ENCODE data around the gene ATP8B1. TPM values are rescaled to one million over a fixed set of nuclear protein-coding genes. Genes with fewer than 3 reads are reported as not detected.

ATP8B1 gene
- total RNA-seq, 4 donors from 2014 or later, result 17.4 to 26.2 (median 23.4) TPM

- Histone ChIP-seq H3K4me3 (peak overlapping the region; percentile 84 to 94), H3K27me3 (no peaks in the 10 kb centered on the region), H3K36me3 (peaks cover 0 to 36% of the 10 kb centered on the region in 2 donors), H3K4me1 (peaks cover 0 to 26% (median 4%) of the 10 kb centered on the region in 3 donors), H3K27ac (peak overlapping the region; percentile 92 to 96 (median 94)), H3K9me3 (no peaks in the 10 kb centered on the region)
- 5% methylated on average over 3 of the region's 20 CpGs; no CpG with 5 or more reads in 1 of the 2 donors for WGBS, 2 donors (ENCODE audit: low coverage in 1 of 2)
- TF ChIP-seq CTCF (IDR thresholded peaks at IDR 0.05) (no peak), POLR2A (IDR thresholded peaks at IDR 0.05) (no peak), POLR2AphosphoS5 (IDR thresholded peaks at IDR 0.05) (no peak), EP300 (IDR thresholded peaks at IDR 0.05) (no peak)
- ATAC-seq, result peak; percentile 19
These were observed 181.9 kb downstream of the ATP8B1 start for GRCh38 chr18:57621246-57621604.

- no peak for ATAC-seq
- WGBS, 2 donors (ENCODE audit: low coverage in 1 of 2), result 80 to 89% methylated on average over 1 to 3 of the region's 3 CpGs
- H3K4me3 ChIP-seq, result no peak overlapping the region
These were observed 183.2 kb downstream of the ATP8B1 start for GRCh38 chr18:57619876-57620275.

GRCh38 chr18:57618910-57619309 is 184.2 kb downstream of the ATP8B1 start:
- H3K36me3 ChIP-seq, result peaks cover 0 to 58% of the 10 kb centered on the region in 2 donors
- no peaks in the 10 kb centered on the region for H3K27me3 ChIP-seq
- no peak overlapping the region for H3K27ac ChIP-seq
- H3K9me3 ChIP-seq, result no peaks in the 10 kb centered on the region
- no peak for ATAC-seq
- 66 to 78% methylated on average over 3 of the region's 3 CpGs for WGBS, 2 donors (ENCODE audit: low coverage in 1 of 2)
- no peak overlapping the region for H3K4me3 ChIP-seq
- peaks cover 0 to 26% (median 4%) of the 10 kb centered on the region in 3 donors for H3K4me1 ChIP-seq
- TF ChIP-seq EP300 (IDR thresholded peaks at IDR 0.05) (no peak), CTCF (IDR thresholded peaks at IDR 0.05) (no peak), POLR2A (IDR thresholded peaks at IDR 0.05) (no peak), POLR2AphosphoS5 (IDR thresholded peaks at IDR 0.05) (no peak)

More at GRCh38 chr18:57619876-57620275, 183.2 kb downstream of the ATP8B1 start:
- no peaks in the 10 kb centered on the region for H3K9me3 ChIP-seq
- no peaks in the 10 kb centered on the region for H3K27me3 ChIP-seq
- no peak overlapping the region for H3K27ac ChIP-seq
- peaks cover 0 to 26% (median 4%) of the 10 kb centered on the region in 3 donors for H3K4me1 ChIP-seq
- peaks cover 0 to 49% of the 10 kb centered on the region in 2 donors for H3K36me3 ChIP-seq
- TF ChIP-seq EP300 (IDR thresholded peaks at IDR 0.05), result no peak
- no peak for TF ChIP-seq CTCF (IDR thresholded peaks at IDR 0.05)
- no peak for TF ChIP-seq POLR2AphosphoS5 (IDR thresholded peaks at IDR 0.05)
- TF ChIP-seq POLR2A (IDR thresholded peaks at IDR 0.05), result no peak

- no peaks in the 10 kb centered on the region for H3K4me1 ChIP-seq
These were observed 199.2 kb downstream of the ATP8B1 start for GRCh38 chr18:57603871-57604270.

More at GRCh38 chr18:57603871-57604270, 199.2 kb downstream of the ATP8B1 start:
- TF ChIP-seq POLR2A (IDR thresholded peaks at IDR 0.05) (no peak), EP300 (IDR thresholded peaks at IDR 0.05) (no peak), POLR2AphosphoS5 (IDR thresholded peaks at IDR 0.05) (no peak), CTCF (IDR thresholded peaks at IDR 0.05) (no peak)
- no peak for ATAC-seq
- Histone ChIP-seq H3K27me3 (no peaks in the 10 kb centered on the region), H3K9me3 (no peaks in the 10 kb centered on the region), H3K4me3 (no peak overlapping the region), H3K27ac (no peak overlapping the region), H3K36me3 (peaks cover 6 to 98% of the 10 kb centered on the region in 2 donors)
- WGBS, 2 donors (ENCODE audit: low coverage in 1 of 2), result 33% methylated on average over 1 of the region's 1 CpG; no CpG with 5 or more reads in 1 of the 2 donors

Small RNAs within 50 kb of the gene (small RNA-seq; reads per million reads assigned to genes)
- 0 reads per million in 4 donors for gene RNU6-742P

Other genes with a start within 250 kb of the ATP8B1 start
- gene FECH, start 216.6 kb downstream of the ATP8B1 start, total RNA-seq, result 10 to 100 TPM; 16.4 to 56.4 (median 29.2) TPM
- gene NARS1, start 181.5 kb downstream of the ATP8B1 start, total RNA-seq, result 100 to 1,000 TPM in 3 of 4 donors, 10 to 100 TPM in 1; 97.6 to 139 (median 116) TPM
- gene NEDD4L, start 240.9 kb upstream of the ATP8B1 start, total RNA-seq, result 10 to 100 TPM; 37.0 to 50.9 (median 43.0) TPM